Measurements from ENCODE around the gene MYF5.

Gene MYF5

GRCh38 chr12:80752464-80752863, 35.8 kb downstream of the MYF5 start:
- Histone ChIP-seq H2AFZ (ENCODE audit: low read depth, low read length) (no peak overlapping the region), H3K36me3 (ENCODE audit: insufficient read depth, low read length) (no peaks in the 10 kb centered on the region), H3K27me3 (ENCODE audit: insufficient read depth, low read length) (no peaks in the 10 kb centered on the region), H3K4me3 (ENCODE audit: low read length) (no peak overlapping the region), H3K9me3 (ENCODE audit: low read length) (no peaks in the 10 kb centered on the region), H3K4me1 (ENCODE audit: insufficient read depth, low read length) (peaks cover 11% of the 10 kb centered on the region)

- Histone ChIP-seq H3K4me3 (ENCODE audit: low read length) (no peak overlapping the region), H3K27me3 (ENCODE audit: insufficient read depth, low read length) (no peaks in the 10 kb centered on the region), H2AFZ (ENCODE audit: low read depth, low read length) (no peak overlapping the region), H3K9me3 (ENCODE audit: low read length) (no peaks in the 10 kb centered on the region), H3K4me1 (ENCODE audit: insufficient read depth, low read length) (no peaks in the 10 kb centered on the region), H3K36me3 (ENCODE audit: insufficient read depth, low read length) (no peaks in the 10 kb centered on the region)
Measured at GRCh38 chr12:80754274-80754673, 37.6 kb downstream of the MYF5 start.

- Histone ChIP-seq H3K9me3 (ENCODE audit: low read length) (no peaks in the 10 kb centered on the region), H3K4me1 (ENCODE audit: insufficient read depth, low read length) (no peaks in the 10 kb centered on the region), H3K4me3 (ENCODE audit: low read length) (no peak overlapping the region), H3K27me3 (ENCODE audit: insufficient read depth, low read length) (no peaks in the 10 kb centered on the region), H3K36me3 (ENCODE audit: insufficient read depth, low read length) (no peaks in the 10 kb centered on the region), H2AFZ (ENCODE audit: low read depth, low read length) (no peak overlapping the region)
Measured at GRCh38 chr12:80756875-80757274, 40.2 kb downstream of the MYF5 start.

- no peak overlapping the region for H2AFZ ChIP-seq (ENCODE audit: low read depth, low read length)
- H3K9me3 ChIP-seq (ENCODE audit: low read length): no peaks in the 10 kb centered on the region
- H3K27me3 ChIP-seq (ENCODE audit: insufficient read depth, low read length): no peaks in the 10 kb centered on the region
- H3K36me3 ChIP-seq (ENCODE audit: insufficient read depth, low read length): no peaks in the 10 kb centered on the region
- H3K4me1 ChIP-seq (ENCODE audit: insufficient read depth, low read length): peaks cover 11% of the 10 kb centered on the region
- no peak overlapping the region for H3K4me3 ChIP-seq (ENCODE audit: low read length)
Measured at GRCh38 chr12:80761838-80762237, 45.1 kb downstream of the MYF5 start.

- Histone ChIP-seq H2AFZ (ENCODE audit: low read depth, low read length) (no peak overlapping the region), H3K4me3 (ENCODE audit: low read length) (no peak overlapping the region), H3K27me3 (ENCODE audit: insufficient read depth, low read length) (no peaks in the 10 kb centered on the region), H3K36me3 (ENCODE audit: insufficient read depth, low read length) (no peaks in the 10 kb centered on the region), H3K4me1 (ENCODE audit: insufficient read depth, low read length) (peaks cover 18% of the 10 kb centered on the region), H3K9me3 (ENCODE audit: low read length) (no peaks in the 10 kb centered on the region)
Measured at GRCh38 chr12:80763874-80764273, 47.2 kb downstream of the MYF5 start.

- peaks cover 18% of the 10 kb centered on the region for H3K4me1 ChIP-seq (ENCODE audit: insufficient read depth, low read length)
- H3K4me3 ChIP-seq (ENCODE audit: low read length): no peak overlapping the region
- no peaks in the 10 kb centered on the region for H3K9me3 ChIP-seq (ENCODE audit: low read length)
- H3K27me3 ChIP-seq (ENCODE audit: insufficient read depth, low read length): no peaks in the 10 kb centered on the region
- no peak overlapping the region for H2AFZ ChIP-seq (ENCODE audit: low read depth, low read length)
- no peaks in the 10 kb centered on the region for H3K36me3 ChIP-seq (ENCODE audit: insufficient read depth, low read length)
Measured at GRCh38 chr12:80766210-80766609, 49.5 kb downstream of the MYF5 start.

- H3K36me3 ChIP-seq (ENCODE audit: insufficient read depth, low read length): no peaks in the 10 kb centered on the region
- H3K4me3 ChIP-seq (ENCODE audit: low read length): no peak overlapping the region
- H3K27me3 ChIP-seq (ENCODE audit: insufficient read depth, low read length): no peaks in the 10 kb centered on the region
- H2AFZ ChIP-seq (ENCODE audit: low read depth, low read length): no peak overlapping the region
- peaks cover 18% of the 10 kb centered on the region for H3K4me1 ChIP-seq (ENCODE audit: insufficient read depth, low read length)
- H3K9me3 ChIP-seq (ENCODE audit: low read length): no peaks in the 10 kb centered on the region
Measured at GRCh38 chr12:80766897-80767296, 50.2 kb downstream of the MYF5 start.

Data from neuron (in vitro differentiated cells).